GM18505 (cell line): ENCODE data around the gene PRRC2A.

Experiments
- ATAC-seq: cut with Tn5 transposase; IDR thresholded peaks from one replicate; pipeline ENCODE4 v1.9.1; 2021; ENCODE audit not compliant: unreplicated experiment
- POLR2A ChIP-seq: IDR thresholded peaks from 4 replicates; pipeline ENCODE4 v1.6.1; 2011; ENCODE audit warnings: borderline replicate concordance; ENCODE audit not compliant: insufficient read depth, insufficient read length; ENCODE audit errors: extremely low read depth

Gene PRRC2A

DNA sequence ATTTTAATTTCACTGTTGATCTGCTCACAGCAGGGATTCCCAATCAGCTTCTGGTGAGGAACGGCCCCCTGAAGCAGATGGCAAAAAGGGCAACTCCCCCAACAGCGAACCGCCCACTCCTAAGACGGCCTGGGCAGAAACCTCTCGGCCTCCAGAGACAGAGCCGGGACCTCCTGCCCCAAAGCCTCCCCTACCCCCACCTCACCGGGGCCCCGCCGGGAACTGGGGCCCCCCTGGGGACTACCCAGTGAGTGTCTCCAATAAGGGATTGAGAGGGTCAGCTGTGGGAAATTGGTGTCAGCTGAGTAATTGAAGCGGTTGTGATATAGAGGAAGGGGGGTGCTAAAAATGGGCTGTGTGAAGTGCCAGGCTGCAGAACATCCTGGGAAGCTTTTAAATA, 6.4 kb downstream of the PRRC2A start:
- no peak for TF ChIP-seq POLR2A
- ATAC-seq: no peak

DNA sequence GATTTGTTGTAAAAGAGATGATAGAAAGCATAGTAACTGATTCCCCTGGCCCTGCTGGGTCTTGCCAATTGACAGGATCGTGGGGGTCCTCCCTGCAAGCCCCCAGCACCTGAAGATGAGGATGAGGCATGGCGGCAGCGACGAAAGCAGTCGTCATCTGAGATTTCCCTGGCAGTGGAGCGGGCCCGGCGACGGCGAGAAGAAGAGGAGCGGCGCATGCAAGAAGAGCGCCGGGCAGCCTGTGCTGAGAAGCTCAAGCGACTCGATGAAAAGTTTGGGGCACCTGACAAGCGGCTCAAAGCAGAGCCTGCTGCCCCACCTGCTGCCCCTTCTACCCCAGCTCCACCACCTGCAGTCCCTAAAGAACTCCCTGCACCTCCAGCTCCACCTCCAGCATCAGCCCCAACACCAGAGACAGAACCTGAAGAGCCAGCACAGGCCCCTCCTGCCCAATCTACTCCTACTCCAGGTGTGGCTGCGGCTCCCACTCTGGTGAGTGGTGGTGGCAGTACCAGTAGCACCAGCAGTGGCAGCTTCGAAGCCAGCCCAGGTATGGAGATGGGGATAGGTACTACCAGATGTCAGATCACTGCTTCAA, 7.3 kb downstream of the PRRC2A start:
- no peak for ATAC-seq
- peak; percentile 32 for TF ChIP-seq POLR2A

DNA sequence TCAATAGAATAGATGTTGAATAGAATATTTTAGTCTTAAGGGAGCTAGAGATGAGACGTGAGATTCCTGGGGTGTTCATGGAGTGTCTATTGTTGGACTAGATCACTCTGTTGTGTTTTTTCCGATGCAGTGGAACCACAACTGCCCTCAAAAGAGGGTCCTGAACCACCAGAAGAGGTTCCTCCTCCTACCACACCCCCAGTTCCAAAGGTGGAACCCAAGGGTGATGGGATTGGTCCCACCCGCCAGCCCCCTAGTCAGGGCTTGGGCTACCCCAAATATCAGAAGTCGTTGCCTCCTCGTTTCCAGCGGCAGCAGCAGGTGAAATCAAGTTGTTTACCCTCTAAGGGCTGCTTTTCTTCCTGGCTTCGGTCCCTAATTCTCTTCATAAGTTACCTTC, 8.5 kb downstream of the PRRC2A start:
- TF ChIP-seq POLR2A: no peak

DNA sequence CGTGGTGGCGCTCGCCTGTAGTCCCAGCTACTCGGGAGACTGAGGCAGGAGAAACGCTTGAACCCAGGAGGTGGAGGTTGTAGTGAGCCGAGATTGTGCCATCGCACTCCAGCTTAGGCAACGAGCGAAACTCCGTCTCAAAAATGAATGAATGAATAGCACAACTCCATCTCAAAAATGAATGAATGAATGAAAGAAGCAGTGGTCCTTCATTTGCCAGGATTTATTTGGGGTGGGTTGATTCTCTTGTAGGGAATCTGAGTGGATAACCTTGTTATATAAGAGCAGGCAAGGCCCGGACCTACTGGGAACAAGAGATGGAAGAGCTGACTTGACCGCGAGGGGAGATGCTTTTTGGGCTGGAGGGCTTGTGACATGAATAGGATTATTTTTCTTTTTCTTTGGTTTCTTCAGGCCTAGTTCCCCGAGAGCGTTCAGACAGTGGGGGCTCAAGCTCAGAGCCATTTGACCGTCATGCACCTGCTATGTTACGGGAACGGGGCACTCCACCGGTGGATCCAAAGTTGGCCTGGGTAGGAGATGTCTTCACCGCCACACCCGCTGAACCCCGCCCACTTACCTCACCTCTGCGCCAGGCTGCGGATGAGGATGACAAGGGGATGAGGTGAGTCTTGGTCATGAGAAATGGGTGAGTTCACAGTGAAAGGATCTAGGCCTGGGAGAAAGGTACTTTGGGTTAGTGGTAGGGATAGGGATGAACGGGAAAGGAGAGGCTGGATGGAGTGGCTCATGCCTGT, 9.8 kb downstream of the PRRC2A start:
- ATAC-seq: no peak
- peak; percentile 19 for TF ChIP-seq POLR2A

More for the DNA sequence above, 8.5 kb downstream of the PRRC2A start:
- ATAC-seq: no peak

DNA sequence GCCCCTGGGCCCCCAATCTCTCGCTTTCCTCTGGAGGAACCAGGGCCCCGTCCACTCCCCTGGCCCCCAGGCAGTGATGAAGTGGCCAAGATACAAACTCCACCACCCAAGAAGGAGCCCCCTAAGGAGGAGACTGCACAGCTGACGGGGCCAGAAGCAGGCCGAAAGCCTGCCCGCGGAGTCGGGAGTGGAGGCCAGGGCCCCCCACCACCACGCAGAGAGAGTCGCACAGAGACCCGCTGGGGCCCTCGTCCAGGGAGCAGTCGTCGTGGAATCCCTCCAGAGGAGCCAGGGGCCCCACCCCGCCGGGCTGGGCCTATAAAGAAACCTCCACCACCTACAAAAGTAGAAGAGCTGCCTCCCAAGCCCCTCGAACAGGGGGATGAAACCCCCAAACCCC, 10.7 kb downstream of the PRRC2A start:
- no peak for TF ChIP-seq POLR2A
- ATAC-seq: no peak

DNA sequence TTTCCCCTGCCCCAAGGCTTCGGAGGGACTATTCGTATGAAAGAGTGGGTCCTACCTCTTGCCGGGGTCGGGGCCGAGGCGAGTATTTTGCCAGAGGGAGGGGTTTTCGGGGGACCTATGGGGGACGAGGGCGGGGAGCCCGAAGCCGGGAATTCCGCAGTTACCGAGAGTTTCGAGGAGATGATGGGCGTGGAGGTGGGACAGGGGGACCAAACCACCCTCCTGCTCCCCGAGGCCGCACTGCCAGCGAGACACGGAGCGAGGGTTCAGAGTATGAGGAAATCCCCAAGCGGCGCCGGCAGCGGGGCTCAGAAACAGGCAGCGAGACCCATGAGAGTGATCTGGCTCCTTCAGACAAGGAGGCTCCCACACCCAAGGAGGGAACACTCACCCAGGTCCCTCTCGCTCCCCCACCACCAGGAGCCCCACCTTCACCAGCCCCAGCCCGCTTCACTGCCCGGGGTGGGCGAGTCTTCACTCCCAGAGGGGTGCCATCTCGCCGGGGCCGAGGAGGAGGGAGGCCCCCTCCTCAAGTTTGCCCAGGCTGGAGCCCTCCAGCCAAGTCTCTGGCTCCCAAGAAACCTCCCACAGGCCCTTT, 11.3 kb downstream of the PRRC2A start:
- no peak for TF ChIP-seq POLR2A
- no peak for ATAC-seq

DNA sequence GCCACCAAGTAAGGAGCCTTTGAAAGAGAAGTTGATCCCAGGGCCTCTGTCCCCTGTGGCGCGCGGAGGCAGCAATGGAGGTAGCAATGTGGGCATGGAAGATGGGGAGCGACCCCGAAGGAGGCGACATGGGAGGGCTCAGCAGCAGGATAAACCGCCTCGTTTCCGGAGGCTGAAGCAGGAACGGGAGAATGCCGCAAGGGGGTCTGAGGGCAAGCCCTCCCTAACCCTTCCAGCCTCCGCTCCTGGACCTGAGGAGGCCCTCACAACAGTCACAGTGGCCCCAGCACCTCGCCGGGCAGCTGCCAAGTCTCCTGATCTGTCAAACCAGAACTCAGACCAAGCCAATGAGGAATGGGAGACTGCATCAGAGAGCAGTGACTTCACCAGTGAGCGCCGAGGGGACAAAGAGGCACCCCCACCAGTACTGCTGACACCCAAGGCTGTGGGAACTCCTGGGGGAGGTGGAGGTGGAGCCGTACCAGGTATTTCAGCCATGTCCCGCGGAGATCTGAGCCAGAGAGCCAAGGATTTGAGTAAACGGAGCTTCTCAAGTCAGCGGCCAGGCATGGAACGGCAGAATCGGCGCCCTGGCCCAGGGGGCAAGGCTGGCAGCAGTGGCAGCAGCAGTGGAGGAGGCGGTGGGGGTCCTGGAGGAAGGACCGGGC, 11.9 kb downstream of the PRRC2A start:
- peak; percentile 13 for TF ChIP-seq POLR2A
- ATAC-seq: no peak

DNA sequence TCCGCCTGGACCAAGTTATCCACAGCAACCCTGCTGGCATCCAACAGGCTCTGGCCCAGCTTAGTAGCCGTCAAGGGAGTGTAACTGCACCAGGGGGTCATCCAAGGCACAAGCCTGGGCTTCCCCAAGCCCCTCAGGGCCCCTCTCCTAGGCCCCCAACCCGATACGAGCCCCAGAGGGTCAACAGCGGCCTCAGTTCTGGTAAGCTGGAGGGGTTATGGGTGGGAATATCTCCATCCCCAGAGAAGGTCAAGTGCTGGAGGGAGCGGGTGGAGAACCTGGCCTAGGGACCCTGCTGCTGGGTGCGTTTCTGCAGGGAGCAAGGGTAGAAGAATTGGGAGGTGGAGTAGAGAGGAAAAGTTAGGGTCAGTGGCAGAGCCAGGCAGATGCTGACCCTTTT, 12.9 kb downstream of the PRRC2A start:
- peak; percentile 10 for TF ChIP-seq POLR2A
- no peak for ATAC-seq

DNA sequence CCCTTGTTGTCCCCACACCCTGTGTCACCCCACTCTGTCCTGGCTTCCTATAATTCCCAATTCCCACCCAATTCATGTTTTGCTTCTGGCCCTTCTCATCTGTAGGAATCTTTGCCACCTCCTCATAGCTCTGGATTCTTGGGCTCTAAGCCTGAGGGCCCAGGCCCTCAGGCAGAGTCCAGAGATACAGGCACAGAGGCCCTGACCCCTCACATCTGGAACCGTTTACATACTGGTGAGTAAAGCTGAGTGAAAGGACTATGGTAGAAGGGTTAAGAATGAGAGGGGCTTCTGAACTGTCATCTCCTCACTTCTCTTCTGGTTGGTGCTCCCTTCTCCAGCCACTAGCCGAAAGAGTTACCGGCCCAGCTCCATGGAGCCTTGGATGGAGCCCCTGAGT, 13.6 kb downstream of the PRRC2A start:
- ATAC-seq: no peak
- no peak for TF ChIP-seq POLR2A

DNA sequence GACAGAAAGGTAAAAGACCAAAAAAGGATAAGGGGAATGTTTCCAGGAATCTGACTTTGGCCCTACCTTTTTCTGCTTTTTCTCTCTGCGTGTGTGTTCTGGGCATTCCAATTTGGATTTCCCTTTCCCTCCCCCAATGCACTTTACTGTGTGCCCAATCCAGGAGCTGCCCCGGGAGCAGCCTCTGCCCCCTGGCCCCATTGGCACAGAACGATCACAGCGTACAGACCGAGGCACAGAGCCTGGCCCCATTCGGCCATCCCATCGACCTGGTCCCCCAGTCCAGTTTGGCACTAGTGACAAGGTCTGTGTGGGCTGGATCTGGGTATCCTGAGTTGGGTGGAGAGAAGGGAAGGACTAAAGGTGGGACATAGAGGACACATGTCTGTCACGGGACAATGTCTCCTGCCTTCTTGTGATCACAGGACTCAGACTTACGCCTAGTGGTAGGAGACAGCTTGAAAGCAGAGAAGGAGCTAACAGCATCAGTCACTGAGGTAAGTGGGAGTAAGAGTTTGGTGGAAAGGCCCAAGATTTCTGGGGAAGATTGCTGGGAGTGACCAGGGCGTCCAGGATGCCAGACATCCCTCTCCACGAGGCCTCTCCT, 14.6 kb downstream of the PRRC2A start:
- no peak for TF ChIP-seq POLR2A
- ATAC-seq: no peak

DNA sequence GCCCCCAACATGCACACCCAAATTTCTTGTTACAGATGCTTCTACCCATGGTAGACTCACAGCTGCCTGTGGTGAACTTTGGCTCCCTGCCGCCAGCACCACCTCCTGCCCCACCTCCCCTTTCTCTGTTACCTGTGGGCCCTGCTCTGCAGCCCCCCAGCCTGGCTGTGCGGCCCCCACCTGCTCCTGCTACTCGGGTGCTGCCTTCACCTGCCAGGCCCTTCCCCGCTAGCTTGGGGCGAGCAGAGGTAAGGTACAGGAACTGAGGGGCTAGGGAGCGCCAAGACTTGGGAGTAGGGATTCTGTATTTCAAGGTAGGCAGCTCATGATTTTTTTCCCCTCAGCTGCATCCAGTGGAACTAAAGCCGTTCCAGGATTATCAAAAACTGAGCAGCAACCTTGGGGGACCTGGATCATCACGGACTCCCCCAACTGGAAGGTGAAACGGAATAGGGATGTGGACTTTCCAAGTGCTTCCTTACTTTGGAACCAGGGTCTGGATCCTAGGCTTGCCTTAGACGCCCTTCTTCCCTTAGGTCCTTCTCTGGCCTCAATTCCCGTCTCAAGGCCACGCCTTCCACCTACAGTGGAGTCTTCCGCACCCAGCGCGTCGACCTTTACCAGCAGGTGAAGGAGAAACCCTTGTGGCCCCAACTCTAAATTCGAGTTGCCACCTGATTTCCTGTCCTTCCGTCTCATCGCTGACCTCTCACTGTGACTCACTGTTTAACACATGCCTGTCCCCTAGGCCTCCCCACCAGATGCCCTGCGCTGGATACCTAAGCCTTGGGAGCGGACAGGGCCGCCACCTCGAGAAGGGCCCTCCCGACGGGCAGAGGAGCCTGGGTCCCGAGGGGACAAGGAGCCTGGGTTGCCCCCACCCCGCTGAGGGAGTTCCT, 16.4 kb downstream of the PRRC2A start:
- no peak for TF ChIP-seq POLR2A
- no peak for ATAC-seq

DNA sequence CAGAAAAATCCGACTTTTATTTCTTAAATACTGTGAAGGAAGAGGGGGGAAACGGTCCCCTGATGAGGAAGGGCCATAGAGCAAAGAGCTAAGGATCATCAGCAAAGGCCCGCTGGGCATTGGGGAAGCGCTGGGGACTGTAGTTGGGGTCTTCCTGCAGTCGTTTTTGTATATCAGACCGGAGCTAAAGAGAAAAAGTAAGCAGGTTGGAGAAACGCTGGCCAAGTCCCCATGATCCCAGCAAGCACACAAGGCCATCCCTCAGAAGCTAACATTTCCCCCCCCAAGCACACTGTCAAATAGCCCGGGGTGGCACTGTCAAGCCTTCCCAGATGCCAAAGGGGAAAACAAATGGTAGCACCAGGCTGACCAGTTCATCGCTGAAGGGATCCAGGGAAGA, 18.5 kb downstream of the PRRC2A start:
- no peak for TF ChIP-seq POLR2A
- no peak for ATAC-seq
